Kidney (tissue), 14 donors: ENCODE results near the gene SRPK2. TPM values are rescaled to one million over a fixed set of nuclear protein-coding genes. Genes with fewer than 3 reads are reported as not detected.
A peak's percentile ranks its signal among the peaks of the same experiment; 100 is the strongest.
"Not testable (repeated sequence)": the region's sequence is repeated elsewhere in the genome, so short reads cannot be mapped to it uniquely, and the experiment has no call there.

ENCODE experiments used
- DNase-seq, 5 donors: peaks; one replicate each; pipeline ENCODE4 v3.0.0-alpha.2; 2013 to 2020
- FAIRE-seq: peaks from 2 replicates; lab custom pipeline; 2012; peaks lifted over from hg19 to GRCh38; lab: Jason Lieb, UNC
- H3K27ac ChIP-seq, 2 donors: one replicate each; pipeline ENCODE4 v1.7.0; 2013; ENCODE audit warnings: low read depth in 2 of 2, low read length in 2 of 2, inconsistent platforms in 1 of 2
- H3K27me3 ChIP-seq: one replicate; pipeline ENCODE4 v1.7.1; 2013; ENCODE audit warnings: low read length, inconsistent platforms; ENCODE audit not compliant: control insufficient read depth, insufficient read depth
- H3K36me3 ChIP-seq, 3 donors: one replicate each; pipeline versions ENCODE4 v1.7.0 to v1.7.1; 2013; ENCODE audit warnings: low read length in 3 of 3, control low read depth in 1 of 3, inconsistent platforms in 1 of 3; ENCODE audit not compliant: insufficient read depth in 3 of 3, control insufficient read depth in 2 of 3
- H3K4me1 ChIP-seq, 3 donors: one replicate each; pipeline versions ENCODE4 v1.7.0 to v1.7.1; 2013; ENCODE audit warnings: low read length in 3 of 3, inconsistent platforms in 1 of 3, low read depth in 1 of 3; ENCODE audit not compliant: control insufficient read depth in 2 of 3, insufficient read depth in 2 of 3
- H3K4me3 ChIP-seq, 3 donors: one replicate each; pipeline versions ENCODE4 v1.7.0 to v1.8.1; 2013; ENCODE audit warnings: low read length in 3 of 3, control low read depth in 1 of 3, inconsistent platforms in 1 of 3
- H3K9ac ChIP-seq, 3 donors: one replicate each; pipeline versions ENCODE4 v1.7.0 to v1.7.1; 2013; ENCODE audit warnings: low read length in 3 of 3, control low read depth in 1 of 3, inconsistent platforms in 1 of 3
- H3K9me3 ChIP-seq, 3 donors: one replicate each; pipeline versions ENCODE4 v1.7.0 to v1.7.1; 2013; ENCODE audit warnings: low read length in 3 of 3, control low read depth in 1 of 3, inconsistent platforms in 1 of 3; ENCODE audit not compliant: control insufficient read depth in 2 of 3, insufficient read depth in 1 of 3
- CTCF ChIP-seq: IDR thresholded peaks from 3 replicates; pipeline ENCODE4 v1.5.1; 2012; ENCODE audit warnings: mild to moderate bottlenecking, moderate library complexity, borderline replicate concordance; ENCODE audit not compliant: insufficient read depth; ENCODE audit errors: extremely low read depth
- intact Hi-C: fragments of 100-400 bp; cut with DNase I; formaldehyde crosslinking; loops from one replicate; pipeline ENCODE4 v1.11.1; 2022
- polyA plus RNA-seq: library from polyadenylated mRNA; stranded (reverse); fragments of 350-450 nt; fragmentation: Illumina TruSeq; extraction: RNeasy Lipid Tissue Mini Kit (QIAGEN cat#74804); gene quantifications from one replicate; pipeline ENCODE4 v1.2.3, GENCODE V29; 2014; ENCODE audit warnings: low read depth, low replicate concordance; ENCODE audit not compliant: insufficient read depth
- total RNA-seq: library from RNA; stranded (reverse); fragmentation: NEBNext Ultra II Directional; extraction: Animal tissue kit (Norgen Biotek cat#: 25700); gene quantifications from one replicate; pipeline ENCODE4 v1.2.1, GENCODE V29; 2021
- donor health status: control.
- donor health status: control.
- donor health status: control.
- donor health status: control.
- donor health status: control.
- donor health status: DM: yes; HTN: yes; CAD: no.
- donor health status: Normal renal cell carcinoma (clear cell type).

Gene SRPK2
- total and polyA plus RNA-seq, 2 donors from 2014 or later, result 9.9 to 43.1 TPM

GRCh38 chr7:105413887-105414437 lies 25.2 kb upstream of the SRPK2 start:
- H3K27me3 ChIP-seq, result no peaks in the 10 kb centered on the region
- intact Hi-C loops, result no loop called here
- H3K9me3 ChIP-seq, result no peaks in the 10 kb centered on the region
- TF ChIP-seq CTCF, result no peak
- no peaks in the 10 kb centered on the region for H3K36me3 ChIP-seq
- FAIRE-seq (no peak), DNase-seq (peak in 1 of 5 donors; percentile 28)
- H3K4me3 ChIP-seq, result no peak overlapping the region
- H3K4me1 ChIP-seq, result no peaks in the 10 kb centered on the region
- no peak overlapping the region for H3K9ac ChIP-seq
- no peak overlapping the region for H3K27ac ChIP-seq

- FAIRE-seq, H3K9ac ChIP-seq, DNase-seq, H3K27ac ChIP-seq, H3K36me3 ChIP-seq, H3K4me1 ChIP-seq, H3K4me3 ChIP-seq, intact Hi-C loops, H3K9me3 ChIP-seq, H3K27me3 ChIP-seq: not testable (repeated sequence)
Observed at GRCh38 chr7:105410774-105411173, 22.1 kb upstream of the SRPK2 start.

DNA sequence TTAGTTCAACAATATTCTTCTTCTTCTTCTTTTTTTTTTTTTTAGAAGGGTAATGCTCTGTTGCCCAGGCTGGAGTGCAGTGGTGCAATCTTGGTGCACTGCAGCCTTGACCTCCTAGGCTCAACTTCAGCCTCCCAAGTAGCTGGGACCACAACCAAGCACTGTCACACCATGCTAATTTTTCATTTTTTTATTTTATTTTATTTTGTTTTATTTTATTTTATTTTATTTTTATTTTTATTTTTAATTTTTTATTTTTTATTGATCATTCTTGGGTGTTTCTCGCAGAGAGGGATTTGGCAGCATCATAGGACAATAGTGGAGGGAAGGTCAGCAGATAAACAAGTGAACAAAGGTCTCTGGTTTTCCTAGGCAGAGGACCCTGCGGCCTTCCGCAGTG lies 21.1 kb upstream of the SRPK2 start:
- H3K36me3 ChIP-seq, H3K4me1 ChIP-seq, H3K27me3 ChIP-seq, H3K9ac ChIP-seq, FAIRE-seq, H3K4me3 ChIP-seq, H3K9me3 ChIP-seq, H3K27ac ChIP-seq, intact Hi-C loops, DNase-seq: not testable (repeated sequence)

DNA sequence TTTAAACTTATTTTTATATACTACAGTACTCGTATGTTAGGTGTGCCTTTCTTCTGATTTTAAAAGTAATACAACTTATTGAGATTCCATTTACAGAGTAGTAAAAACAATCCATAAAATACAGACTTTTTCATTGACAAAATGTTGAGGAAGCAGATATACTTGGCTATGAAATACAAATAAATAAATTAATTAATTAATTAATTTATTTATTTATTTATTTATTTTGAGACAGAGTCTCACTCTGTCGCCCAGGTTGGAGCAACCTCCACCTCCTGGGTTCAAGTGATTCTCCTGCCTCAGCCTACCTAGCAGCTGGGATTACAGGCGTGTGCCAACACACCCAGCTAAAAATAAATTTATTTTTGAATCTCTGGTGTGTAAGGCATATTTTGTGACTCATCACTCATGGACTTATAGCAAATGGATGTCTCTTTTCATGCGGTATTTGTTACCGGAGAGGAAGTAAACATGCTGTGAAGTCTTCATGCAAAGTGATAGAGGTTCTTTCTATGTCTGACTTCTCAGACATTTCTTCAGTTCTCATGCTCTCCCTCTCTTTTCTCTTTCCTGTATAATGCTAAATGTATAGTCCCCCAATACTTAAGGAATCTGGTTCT lies 20.2 kb upstream of the SRPK2 start:
- no peak overlapping the region for H3K27ac ChIP-seq
- no peaks in the 10 kb centered on the region for H3K36me3 ChIP-seq
- no peaks in the 10 kb centered on the region for H3K27me3 ChIP-seq
- peak; percentile 50 for FAIRE-seq
- TF ChIP-seq CTCF, result no peak
- no peaks in the 10 kb centered on the region for H3K4me1 ChIP-seq
- H3K9ac ChIP-seq, result no peak overlapping the region
- no peaks in the 10 kb centered on the region for H3K9me3 ChIP-seq
- no peak for DNase-seq
- intact Hi-C loops, result no loop called here
- no peak overlapping the region for H3K4me3 ChIP-seq
